Gastrocnemius medialis (tissue), 4 donors: Measurements from ENCODE around the gene AP1B1. TPM values are rescaled to one million over a fixed set of nuclear protein-coding genes. Genes with fewer than 3 reads are reported as not detected.

Experiments used
- ATAC-seq, 2 donors: fragments of 150-250 bp; one replicate each; pipeline ENCODE4 v1.9.1; 2016
- DNase-seq, 2 donors: peaks; one replicate each; pipeline ENCODE4 v3.0.0-alpha.2; 2019
- H3K27ac ChIP-seq, 4 donors: fragments of 200-600 bp; sonication (generic); 1 replicate in 1 of 4; 2 replicates in 3 of 4; pipeline ENCODE4 v1.5.1; 2016 to 2018; ENCODE audit warnings: mild to moderate bottlenecking in 2 of 4, moderate library complexity in 1 of 4
- H3K27me3 ChIP-seq, 3 donors: fragments of 200-600 bp; sonication (generic) in 2 of 3; 1 replicate in 1 of 3; 2 replicates in 2 of 3; pipeline versions ENCODE4 v1.5.1 to v1.6.0; 2016 to 2019; ENCODE audit warnings: mild to moderate bottlenecking in 1 of 3, moderate library complexity in 1 of 3
- H3K36me3 ChIP-seq, 2 donors: fragments of 200-600 bp; sonication (generic) in 1 of 2; one replicate each; pipeline ENCODE4 v1.5.1; 2017 to 2018
- H3K4me1 ChIP-seq, 2 donors: fragments of 200-600 bp; sonication (generic) in 1 of 2; one replicate each; pipeline ENCODE4 v1.5.1; 2016 to 2017; ENCODE audit warnings: mild to moderate bottlenecking in 2 of 2
- H3K4me3 ChIP-seq, 4 donors: fragments of 200-600 bp; sonication (generic) in 3 of 4; 1 replicate in 1 of 4; 2 replicates in 3 of 4; pipeline ENCODE4 v1.5.1; 2016 to 2019; ENCODE audit warnings: mild to moderate bottlenecking in 2 of 4
- H3K9me3 ChIP-seq, 3 donors: fragments of 200-600 bp; sonication (generic) in 2 of 3; 1 replicate in 1 of 3; 2 replicates in 2 of 3; pipeline ENCODE4 v1.5.1; 2016 to 2019
- CTCF ChIP-seq, 5 experiments: fragments of 450-650 bp in 3 of 5; fragments of 200-600 bp in 2 of 5; sonication (generic) in 2 of 5; IDR thresholded peaks in 4 of 5; conservative IDR thresholded peaks in 1 of 5; 1 replicate in 4 of 5; 2 replicates in 1 of 5; pipeline ENCODE4 v1.5.1; 2016 to 2019; ENCODE audit warnings: antibody characterized with exemption in 5 of 5, mild to moderate bottlenecking in 3 of 5, moderate library complexity in 3 of 5
- POLR2A ChIP-seq, 2 donors: fragments of 450-650 bp; IDR thresholded peaks; one replicate each; pipeline ENCODE4 v1.6.1; 2017; ENCODE audit warnings: antibody characterized with exemption in 2 of 2, mild to moderate bottlenecking in 2 of 2, moderate library complexity in 2 of 2
- in situ Hi-C, 4 donors: fragments of 200-750 bp; cut with MboI; loops; one replicate each; pipeline versions ENCODE4 v1.15.0 to v1.8.0; 2017; ENCODE audit warnings: low sequenced_read_pairs in 4 of 4
- intact Hi-C: fragments of 100-400 bp; cut with DNase I; formaldehyde crosslinking; loops from one replicate; pipeline ENCODE4 v1.15.1; 2023; ENCODE audit warnings: low total_unique reads
- total RNA-seq, 4 donors: library from RNA; depleted of rRNA; stranded (reverse); fragments of >200 nt; gene quantifications; one replicate each; pipeline versions ENCODE4 v1.1.0 to v1.2.3, GENCODE V29; 2016

Gene AP1B1
- total RNA-seq, 4 donors from 2014 or later = 26.5 to 44.6 (median 37.3) TPM

GRCh38 chr22:29382580-29383302 lies 5.6 kb downstream of the AP1B1 start:
- DNase-seq (no peak), ATAC-seq (no peak)
- H3K4me3 ChIP-seq = no peak overlapping the region
- intact Hi-C loops = no loop called here
- TF ChIP-seq CTCF (IDR thresholded peaks at IDR 0.05 in 4 of 5, conservative IDR thresholded peaks at IDR 0.05 in 1 of 5) (no peak), POLR2A (IDR thresholded peaks at IDR 0.05) (no peak)
- H3K27me3 ChIP-seq = no peaks in the 10 kb centered on the region
- peaks cover 19 to 26% of the 10 kb centered on the region in 2 donors for H3K4me1 ChIP-seq
- in situ Hi-C loops = no loop called here
- no peaks in the 10 kb centered on the region for H3K36me3 ChIP-seq
- H3K27ac ChIP-seq = no peak overlapping the region
- no peaks in the 10 kb centered on the region for H3K9me3 ChIP-seq

- no peaks in the 10 kb centered on the region for H3K9me3 ChIP-seq
- H3K4me1 ChIP-seq = peaks cover under 1 to 11% of the 10 kb centered on the region in 2 donors
- in situ Hi-C loops (no loop called here), intact Hi-C loops (no loop called here)
- ATAC-seq = no peak
- no peaks in the 10 kb centered on the region for H3K27me3 ChIP-seq
- TF ChIP-seq CTCF (IDR thresholded peaks at IDR 0.05 in 4 of 5, conservative IDR thresholded peaks at IDR 0.05 in 1 of 5) (no peak), POLR2A (IDR thresholded peaks at IDR 0.05) (no peak)
- H3K36me3 ChIP-seq = peaks cover 0 to 3% of the 10 kb centered on the region in 2 donors
- no peak overlapping the region for H3K4me3 ChIP-seq
- no peak overlapping the region for H3K27ac ChIP-seq
- no peak for DNase-seq
Observed at GRCh38 chr22:29380856-29381255, 7.5 kb downstream of the AP1B1 start.

- in situ Hi-C loops = no loop called here
Observed at GRCh38 chr22:29380032-29380781, 8.2 kb downstream of the AP1B1 start.

GRCh38 chr22:29379258-29379657 lies 9.1 kb downstream of the AP1B1 start:
- H3K9me3 ChIP-seq = no peaks in the 10 kb centered on the region
- H3K36me3 ChIP-seq = peaks cover 0 to 3% of the 10 kb centered on the region in 2 donors
- TF ChIP-seq CTCF (IDR thresholded peaks at IDR 0.05 in 4 of 5, conservative IDR thresholded peaks at IDR 0.05 in 1 of 5) (no peak), POLR2A (IDR thresholded peaks at IDR 0.05) (no peak)
- in situ Hi-C loops (no loop called here), intact Hi-C loops (no loop called here)
- H3K4me1 ChIP-seq = peaks cover 11 to 23% of the 10 kb centered on the region in 2 donors
- DNase-seq = no peak
- H3K27me3 ChIP-seq = no peaks in the 10 kb centered on the region
- no peak overlapping the region for H3K4me3 ChIP-seq
- no peak for ATAC-seq
- no peak overlapping the region for H3K27ac ChIP-seq

More at GRCh38 chr22:29380032-29380781, 8.2 kb downstream of the AP1B1 start:
- Histone ChIP-seq H3K27ac (no peak overlapping the region), H3K4me3 (no peak overlapping the region), H3K9me3 (no peaks in the 10 kb centered on the region), H3K27me3 (no peaks in the 10 kb centered on the region), H3K36me3 (peaks cover 0 to 3% of the 10 kb centered on the region in 2 donors), H3K4me1 (peaks cover 4 to 15% of the 10 kb centered on the region in 2 donors)
- no peak for DNase-seq
- no peak for ATAC-seq
- TF ChIP-seq CTCF (IDR thresholded peaks at IDR 0.05 in 4 of 5, conservative IDR thresholded peaks at IDR 0.05 in 1 of 5) (no peak), POLR2A (IDR thresholded peaks at IDR 0.05) (no peak)
- intact Hi-C loops = no loop called here
